GM19240 (cell line): ENCODE data around the gene KRTAP1-5.
"Not testable (repeated sequence)": the region's sequence is repeated elsewhere in the genome, so short reads cannot be mapped to it uniquely, and the experiment has no call there.

Experiments
- DNase-seq: peaks from one replicate; pipeline ENCODE4 v3.0.0; 2011; ENCODE audit warnings: low spot score; ENCODE audit not compliant: insufficient read length

KRTAP1-5 gene

DNA sequence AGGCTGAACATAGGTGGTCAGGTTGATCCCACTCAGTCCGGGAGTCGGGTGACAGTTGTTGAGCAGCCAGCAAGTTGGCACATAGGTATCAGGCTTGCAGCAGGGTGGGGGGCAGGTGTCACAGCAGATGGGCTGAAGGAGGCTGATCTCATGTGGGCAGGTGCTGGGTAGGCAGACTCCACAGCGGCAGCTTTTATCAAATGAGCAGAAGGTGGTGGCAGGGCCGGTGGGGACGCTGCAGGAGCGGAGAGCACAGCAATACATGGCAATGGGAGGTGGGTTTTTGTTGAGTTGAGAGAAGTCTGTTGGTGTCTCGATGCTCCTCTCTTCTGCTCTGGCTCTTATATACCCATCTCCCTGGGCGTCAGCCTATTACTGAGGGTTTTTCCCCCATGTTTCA is 18.2 kb downstream of the KRTAP1-5 start, which contains the start of gene KRTAP3-1:
Gene KRTAP3-1 (minus strand): TSS at position 318 of the 400 bp plus-strand sequence. CDS start 54 bp downstream, at position 264.
- DNase-seq = no peak

DNA sequence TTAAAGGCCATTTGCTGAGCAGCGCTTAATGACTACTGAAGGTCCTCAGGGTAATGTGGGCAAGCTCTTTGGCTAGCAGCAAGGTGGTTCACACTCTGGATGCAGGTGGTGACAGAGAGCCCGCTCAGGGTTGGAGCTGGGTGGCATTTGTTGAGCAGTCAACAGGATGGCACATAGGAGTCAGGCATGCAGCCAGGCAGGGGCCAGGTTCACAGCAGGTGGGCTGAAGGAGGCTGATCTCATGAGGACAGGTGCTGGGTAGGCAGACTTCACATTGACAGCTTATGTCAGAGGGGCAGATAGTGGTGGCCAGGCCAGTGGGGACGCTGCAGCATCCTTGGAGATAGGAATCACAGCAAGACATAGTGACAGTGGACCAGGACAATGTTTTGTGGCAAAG is 22.6 kb downstream of the KRTAP1-5 start:
- DNase-seq = no peak

DNA sequence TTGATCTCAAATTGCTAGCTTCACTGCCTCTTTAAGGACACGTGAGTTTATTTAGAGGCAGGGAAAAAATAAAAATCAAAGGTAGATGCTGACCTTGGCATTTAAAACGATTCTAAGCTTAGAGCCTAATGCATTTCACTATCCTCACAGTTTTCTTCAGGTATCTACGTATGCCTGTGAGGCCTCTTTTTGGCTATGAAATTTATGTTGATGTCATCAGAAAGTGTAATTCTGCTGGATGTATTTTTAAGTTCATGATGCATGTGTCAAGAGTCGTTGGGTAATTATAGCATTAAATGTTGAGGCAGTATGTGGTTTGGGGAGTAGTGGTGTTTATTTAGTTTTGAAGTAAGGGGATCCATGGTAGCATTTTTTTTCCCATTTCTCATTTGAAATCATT is 23.1 kb downstream of the KRTAP1-5 start:
- DNase-seq = no peak

DNA sequence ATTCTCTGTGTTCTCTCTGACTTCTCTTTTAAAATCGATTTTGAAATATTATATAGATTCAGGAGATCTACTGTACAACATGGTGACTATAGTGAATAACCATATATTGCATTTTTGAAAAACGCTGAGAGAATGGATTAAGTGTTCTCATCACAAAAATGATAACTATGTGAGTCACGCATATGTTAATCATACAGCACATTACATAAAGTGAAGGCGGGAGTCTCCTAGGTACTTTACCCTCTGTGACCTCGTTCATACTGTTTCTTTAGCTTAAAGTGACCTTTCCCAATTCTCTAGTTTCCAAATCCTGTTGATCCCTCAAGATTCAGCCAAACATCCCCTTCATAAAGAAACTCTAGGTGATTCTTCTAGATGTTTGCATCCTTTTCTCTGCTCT is 24.2 kb downstream of the KRTAP1-5 start:
- DNase-seq = no peak

DNA sequence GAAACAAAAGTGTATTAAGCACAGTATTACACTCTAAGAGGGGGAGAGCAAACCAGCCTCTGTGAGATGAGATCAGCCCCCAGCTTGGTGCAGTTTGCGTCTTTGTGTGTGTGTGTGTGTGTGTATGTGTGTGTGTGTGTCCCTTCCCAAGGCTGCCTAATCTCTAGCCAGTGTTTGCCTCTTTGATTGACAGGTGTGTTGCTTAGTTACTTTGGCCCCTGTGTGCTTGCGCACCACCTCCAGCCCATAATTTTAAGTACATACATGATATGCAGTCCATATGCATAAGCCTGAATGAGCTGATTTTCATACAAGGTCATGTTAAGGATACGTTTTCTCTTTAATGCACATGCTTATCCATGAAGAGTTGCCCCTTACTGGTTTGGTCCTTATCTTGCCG is 25.2 kb downstream of the KRTAP1-5 start:
- DNase-seq = no peak

DNA sequence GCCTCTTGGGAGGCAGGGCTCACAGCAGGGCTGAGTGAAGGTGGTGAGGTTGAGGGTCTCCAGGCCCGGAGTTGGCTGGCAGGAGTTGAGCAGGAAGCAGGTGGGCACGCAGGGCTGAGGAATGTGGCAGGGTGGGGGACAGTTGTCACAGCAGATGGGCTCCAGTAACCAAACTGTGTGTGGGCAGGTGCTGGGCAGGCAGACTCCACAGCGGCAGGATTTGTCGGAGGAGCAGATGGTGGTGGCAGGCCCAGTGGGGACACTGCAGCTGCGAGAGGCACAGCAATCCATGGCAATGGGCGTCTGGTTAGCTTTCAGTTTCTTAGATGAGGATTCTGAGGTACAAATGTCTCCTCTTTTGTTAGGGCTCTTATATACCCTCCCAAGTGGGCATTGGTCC is 27.4 kb downstream of the KRTAP1-5 start, which contains the start of gene KRTAP3-2:
Gene KRTAP3-2 (minus strand): TSS at position 344 of the 400 bp plus-strand sequence. CDS start 53 bp downstream, at position 291.
- not testable (repeated sequence) for DNase-seq

DNA sequence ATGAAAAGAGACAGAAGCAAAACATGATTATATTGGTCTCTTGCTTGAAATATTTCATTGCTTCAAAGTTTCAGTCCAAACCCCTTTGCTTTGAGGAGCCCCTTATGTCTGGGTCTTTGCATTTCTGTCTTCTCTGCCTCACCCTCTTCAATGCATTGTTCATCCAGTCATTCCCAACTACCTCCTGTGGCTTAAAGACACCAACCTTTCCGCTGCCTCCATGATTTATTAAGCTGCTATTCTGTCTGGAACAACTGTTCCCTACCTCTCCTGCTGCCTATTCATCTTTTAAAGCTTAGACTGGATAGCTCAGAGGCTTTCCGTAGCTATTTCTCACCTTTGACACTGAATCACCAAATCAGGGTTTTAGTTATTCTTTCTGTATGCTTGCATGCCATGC is 29.6 kb downstream of the KRTAP1-5 start:
- DNase-seq = no peak

DNA sequence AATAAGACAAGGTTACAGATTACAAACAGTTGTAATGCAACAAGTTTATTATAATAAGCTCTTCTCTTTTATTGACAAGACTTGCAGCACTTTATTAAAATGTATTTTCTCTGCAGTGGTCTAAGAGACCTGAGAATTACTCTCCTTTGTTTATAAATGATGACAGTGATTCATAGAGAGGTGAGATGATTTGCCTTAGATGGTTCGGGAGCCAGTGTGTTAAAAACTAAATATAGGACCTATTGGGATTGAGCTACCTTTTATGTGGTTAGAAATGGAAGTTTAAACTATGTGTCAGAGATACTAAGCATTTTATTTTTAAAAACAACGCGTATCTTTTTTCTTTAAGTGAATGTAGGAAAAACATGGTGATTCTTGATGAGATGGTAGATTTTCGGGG is 30.2 kb downstream of the KRTAP1-5 start:
- no peak for DNase-seq

DNA sequence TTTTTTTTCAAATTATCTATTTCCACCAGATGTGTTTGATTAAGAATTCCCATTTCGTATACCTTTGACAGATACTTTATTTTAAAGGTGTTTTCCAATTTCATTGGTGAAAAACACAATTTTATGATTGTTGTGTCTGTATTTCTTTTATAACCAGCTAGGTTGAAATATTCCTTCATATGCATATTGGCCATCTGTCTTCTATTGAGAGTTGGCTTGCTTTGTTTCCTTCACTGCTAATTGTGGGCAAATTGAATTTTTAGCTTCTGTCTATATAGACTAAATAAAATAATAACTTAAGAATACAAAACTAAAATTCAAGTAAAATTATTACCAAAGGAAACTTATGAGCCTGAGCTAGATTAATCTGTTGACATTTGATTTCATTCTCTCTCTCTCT is 31.9 kb downstream of the KRTAP1-5 start:
- DNase-seq = no peak

DNA sequence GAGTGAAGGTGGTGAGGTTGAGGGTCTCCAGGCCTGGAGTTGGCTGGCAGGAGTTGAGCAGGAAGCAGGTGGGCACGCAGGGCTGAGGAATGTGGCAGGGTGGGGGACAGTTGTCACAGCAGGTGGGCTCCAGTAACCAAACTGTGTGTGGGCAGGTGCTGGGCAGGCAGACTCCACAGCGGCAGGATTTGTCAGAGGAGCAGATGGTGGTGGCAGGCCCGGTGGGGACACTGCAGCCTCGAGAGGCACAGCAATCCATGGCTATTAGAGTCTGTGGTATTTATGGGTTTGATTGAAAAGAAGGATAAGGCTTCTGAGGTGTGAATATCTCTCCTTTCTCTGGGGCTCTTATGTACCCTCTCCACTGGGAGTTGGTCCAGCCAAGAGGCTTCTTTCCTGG is 33.2 kb downstream of the KRTAP1-5 start, which contains the start of gene KRTAP3-3:
Gene KRTAP3-3 (minus strand): TSS at position 326 of the 400 bp plus-strand sequence. CDS start 67 bp downstream, at position 259.
- DNase-seq = no peak

DNA sequence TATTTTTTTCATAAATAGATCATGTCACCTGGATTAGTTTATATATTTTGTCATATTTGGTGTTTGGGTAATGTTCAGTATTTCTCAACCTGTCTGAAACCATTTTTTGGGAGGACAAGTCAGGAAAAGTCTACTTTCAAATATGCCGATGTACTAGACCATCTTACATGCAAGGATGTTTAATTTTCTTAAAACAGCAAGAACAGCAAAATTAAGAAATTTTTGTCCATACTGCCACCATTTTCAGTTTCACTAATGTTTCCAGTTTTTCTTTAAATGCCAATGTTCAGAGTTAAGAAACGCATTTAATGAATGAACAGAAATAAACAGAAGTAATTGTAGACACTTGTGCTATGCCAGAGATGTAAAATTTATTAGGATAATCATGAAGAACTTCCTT is 33.9 kb downstream of the KRTAP1-5 start:
- no peak for DNase-seq

DNA sequence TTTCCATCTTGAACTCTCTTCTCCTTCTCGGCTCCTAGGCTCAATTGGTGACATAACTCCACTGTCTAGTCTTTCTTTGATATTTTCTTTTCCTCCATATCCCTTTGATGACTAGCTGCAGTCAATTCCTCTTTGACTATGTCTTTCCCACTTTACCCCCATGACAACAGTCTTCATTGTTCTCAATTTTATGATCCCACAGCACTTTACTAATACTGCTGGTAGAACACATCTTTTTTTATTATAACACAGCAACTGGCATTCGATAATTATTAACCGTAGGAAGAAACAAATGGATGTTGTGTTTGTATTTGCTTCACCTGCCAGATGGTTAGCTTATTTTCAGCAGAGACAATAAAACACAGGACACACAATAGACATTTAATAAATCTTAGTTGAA is 34.3 kb downstream of the KRTAP1-5 start:
- no peak for DNase-seq

DNA sequence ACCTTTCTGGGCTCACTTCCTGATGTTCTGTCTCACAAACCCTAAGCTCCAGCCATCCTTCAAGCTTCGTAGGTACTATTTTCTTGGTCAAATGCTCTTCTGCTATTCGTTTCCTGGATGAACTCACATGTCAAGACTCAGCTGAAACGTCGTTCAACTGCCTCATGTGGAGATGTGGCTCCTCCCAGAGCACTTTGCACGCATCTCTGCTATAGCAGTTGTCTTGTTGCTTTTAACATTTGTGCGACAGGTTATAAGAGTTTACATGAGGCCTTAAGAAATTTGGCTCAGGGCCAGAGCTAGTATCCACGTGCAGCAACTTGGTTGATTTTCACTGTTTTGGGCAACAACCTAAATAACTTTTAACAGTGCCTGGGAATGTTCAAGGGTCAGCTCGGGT is 40.1 kb downstream of the KRTAP1-5 start:
- DNase-seq = no peak

DNA sequence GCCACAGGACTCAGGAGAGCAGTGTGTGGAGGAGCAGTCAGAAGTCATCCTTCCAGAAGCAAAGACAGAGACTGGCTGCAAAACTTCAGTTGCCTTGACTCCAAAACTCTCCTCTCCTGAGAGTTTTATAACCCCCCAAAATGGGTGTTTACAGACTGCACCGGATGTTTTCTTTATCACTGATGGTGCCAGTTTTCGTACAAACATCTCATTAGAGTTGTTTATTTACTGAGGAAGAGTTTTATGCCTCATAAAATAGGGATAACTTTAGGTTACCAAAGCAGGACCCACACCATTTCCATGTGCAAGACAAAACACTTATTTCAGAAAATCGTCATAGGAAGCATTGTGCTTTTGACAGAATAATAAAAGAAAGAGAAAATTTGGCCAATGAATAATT is 42.8 kb downstream of the KRTAP1-5 start, which contains the start of gene KRT40:
Gene KRT40 (minus strand): TSS at position 101 of the 400 bp plus-strand sequence. CDS start 53 bp downstream, at position 48.
- no peak for DNase-seq

DNA sequence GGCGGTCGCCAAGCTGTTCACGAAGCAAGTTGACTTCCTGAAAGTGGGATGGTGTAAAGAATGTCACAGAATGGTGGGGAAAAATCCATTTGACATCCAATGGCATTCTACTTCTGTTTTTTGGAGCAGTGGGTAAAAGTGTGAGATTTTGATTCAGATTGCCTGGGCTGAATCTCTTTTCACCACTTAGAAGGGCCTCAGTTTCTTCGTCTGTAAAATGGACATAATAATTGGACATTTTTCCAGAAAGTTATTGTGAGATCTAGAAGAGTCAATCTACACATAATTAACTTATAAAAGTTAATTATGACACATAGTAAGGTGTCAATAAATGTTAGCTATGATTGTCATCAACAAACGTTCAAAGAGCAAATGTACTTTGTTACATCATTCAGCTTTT is 45.9 kb downstream of the KRTAP1-5 start:
- no peak for DNase-seq

DNA sequence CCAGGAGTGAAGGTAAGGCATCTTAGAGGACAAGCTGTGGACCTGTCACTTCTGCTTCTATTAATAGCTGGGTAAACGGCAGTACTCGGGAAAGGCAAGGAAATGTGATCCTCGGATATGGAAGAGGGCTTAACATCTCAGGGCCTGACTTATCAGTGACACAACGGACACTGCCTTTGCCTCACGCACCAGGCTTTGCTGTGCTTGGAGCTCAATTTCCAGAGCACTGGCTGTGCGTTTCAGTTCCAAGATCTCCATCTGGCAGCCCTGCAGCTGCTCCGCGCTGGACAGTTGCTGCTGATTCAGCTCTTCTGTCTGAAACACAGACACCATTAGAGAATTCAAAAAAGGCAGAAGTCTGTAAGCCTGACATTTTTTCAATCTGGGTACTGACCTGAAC is 46.4 kb downstream of the KRTAP1-5 start:
- no peak for DNase-seq

DNA sequence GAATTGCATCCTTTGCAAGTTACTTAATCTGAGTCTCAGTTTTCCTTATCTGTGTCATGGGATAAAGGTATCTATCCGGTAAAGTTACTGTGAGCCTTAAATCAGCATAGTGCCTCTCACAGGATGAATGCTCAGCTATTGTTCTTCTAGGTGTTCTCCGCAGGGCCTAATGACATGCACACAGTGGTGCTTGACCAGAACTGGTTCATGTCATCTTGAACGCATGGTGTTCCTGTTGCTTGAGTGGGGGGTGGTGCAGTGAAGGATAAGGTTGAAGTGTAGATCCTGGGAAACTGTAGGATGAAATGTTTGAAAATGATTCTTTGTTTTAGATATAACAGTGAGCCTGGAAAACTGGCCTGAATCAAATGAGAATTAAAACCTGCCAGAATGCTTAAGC is 46.9 kb downstream of the KRTAP1-5 start:
- no peak for DNase-seq

DNA sequence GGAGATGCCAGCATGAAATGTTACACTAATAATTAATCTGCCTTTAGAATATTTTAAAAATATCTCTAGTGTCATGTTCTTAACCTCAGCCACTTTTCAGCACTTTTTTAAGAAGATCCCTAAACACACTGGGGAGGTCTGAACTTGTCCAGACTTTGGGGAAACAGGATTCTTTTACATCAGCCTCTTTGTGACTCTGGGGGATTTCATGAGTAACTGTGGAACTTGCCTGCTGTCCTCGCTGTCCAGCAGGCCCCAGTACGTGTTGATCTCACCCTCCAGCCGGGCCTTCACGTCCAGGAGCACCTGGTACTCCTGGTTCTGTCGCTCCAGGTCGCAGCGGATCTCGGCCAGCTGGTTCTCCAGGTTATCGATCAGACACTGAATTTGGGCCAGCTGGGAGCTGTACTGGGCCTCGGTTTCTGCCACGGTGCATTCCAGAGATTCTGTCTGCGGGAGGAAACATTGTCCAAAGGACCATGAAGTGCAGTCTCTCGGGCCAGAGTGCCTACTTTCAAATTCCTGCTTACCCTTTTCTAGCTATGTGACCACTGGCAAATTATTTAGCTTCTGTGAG is 48.3 kb downstream of the KRTAP1-5 start:
- DNase-seq = no peak
